Hepatocyte (in vitro differentiated cells): ENCODE results near the gene SART3.

Experiments used
- CTCF ChIP-seq: fragments of 200-600 bp; sonication (generic); IDR thresholded peaks from 2 replicates; pipeline ENCODE4 v1.5.1; 2016; ENCODE audit warnings: antibody characterized with exemption, mild to moderate bottlenecking; ENCODE audit not compliant: poor library complexity
- EZH2 ChIP-seq: fragments of 200-600 bp; sonication (generic); IDR thresholded peaks from 2 replicates; pipeline ENCODE4 v1.6.1; 2016; ENCODE audit warnings: antibody characterized with exemption, mild to moderate bottlenecking, borderline replicate concordance

GRCh38 chr12:108573317-108573716, 12.3 kb upstream of the SART3 start:
- TF ChIP-seq CTCF = no peak
- TF ChIP-seq EZH2 = no peak
